HL-60 (cell line): ENCODE data around the gene MYBPH.

Experiments used
- GABPA ChIP-seq: IDR thresholded peaks from 2 replicates; pipeline ENCODE4 v1.6.1; 2012; ENCODE audit warnings: low read depth
- POLR2AphosphoS5 ChIP-seq: IDR thresholded peaks from 2 replicates; pipeline ENCODE4 v1.6.1; 2012; ENCODE audit warnings: low read depth
- SPI1 ChIP-seq: IDR thresholded peaks from 2 replicates; pipeline ENCODE4 v1.6.1; 2012; ENCODE audit warnings: low read depth, mild to moderate bottlenecking, borderline replicate concordance
- TF ChIP-seq, protein P1 (sequence below): IDR thresholded peaks from one replicate; pipeline ENCODE4 v1.5.1; 2011; ENCODE audit warnings: low read length, control low read depth, inconsistent platforms; ENCODE audit not compliant: insufficient read depth
- TF ChIP-seq, protein P2 (sequence below): IDR thresholded peaks from 2 replicates; pipeline ENCODE4 v1.6.1; 2012; ENCODE audit warnings: low read depth; ENCODE audit not compliant: insufficient replicate concordance

- no peak for TF ChIP-seq POLR2AphosphoS5
- TF ChIP-seq, protein P1, sequence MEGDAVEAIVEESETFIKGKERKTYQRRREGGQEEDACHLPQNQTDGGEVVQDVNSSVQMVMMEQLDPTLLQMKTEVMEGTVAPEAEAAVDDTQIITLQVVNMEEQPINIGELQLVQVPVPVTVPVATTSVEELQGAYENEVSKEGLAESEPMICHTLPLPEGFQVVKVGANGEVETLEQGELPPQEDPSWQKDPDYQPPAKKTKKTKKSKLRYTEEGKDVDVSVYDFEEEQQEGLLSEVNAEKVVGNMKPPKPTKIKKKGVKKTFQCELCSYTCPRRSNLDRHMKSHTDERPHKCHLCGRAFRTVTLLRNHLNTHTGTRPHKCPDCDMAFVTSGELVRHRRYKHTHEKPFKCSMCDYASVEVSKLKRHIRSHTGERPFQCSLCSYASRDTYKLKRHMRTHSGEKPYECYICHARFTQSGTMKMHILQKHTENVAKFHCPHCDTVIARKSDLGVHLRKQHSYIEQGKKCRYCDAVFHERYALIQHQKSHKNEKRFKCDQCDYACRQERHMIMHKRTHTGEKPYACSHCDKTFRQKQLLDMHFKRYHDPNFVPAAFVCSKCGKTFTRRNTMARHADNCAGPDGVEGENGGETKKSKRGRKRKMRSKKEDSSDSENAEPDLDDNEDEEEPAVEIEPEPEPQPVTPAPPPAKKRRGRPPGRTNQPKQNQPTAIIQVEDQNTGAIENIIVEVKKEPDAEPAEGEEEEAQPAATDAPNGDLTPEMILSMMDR: no peak
- no peak for TF ChIP-seq SPI1
- TF ChIP-seq, protein P2, sequence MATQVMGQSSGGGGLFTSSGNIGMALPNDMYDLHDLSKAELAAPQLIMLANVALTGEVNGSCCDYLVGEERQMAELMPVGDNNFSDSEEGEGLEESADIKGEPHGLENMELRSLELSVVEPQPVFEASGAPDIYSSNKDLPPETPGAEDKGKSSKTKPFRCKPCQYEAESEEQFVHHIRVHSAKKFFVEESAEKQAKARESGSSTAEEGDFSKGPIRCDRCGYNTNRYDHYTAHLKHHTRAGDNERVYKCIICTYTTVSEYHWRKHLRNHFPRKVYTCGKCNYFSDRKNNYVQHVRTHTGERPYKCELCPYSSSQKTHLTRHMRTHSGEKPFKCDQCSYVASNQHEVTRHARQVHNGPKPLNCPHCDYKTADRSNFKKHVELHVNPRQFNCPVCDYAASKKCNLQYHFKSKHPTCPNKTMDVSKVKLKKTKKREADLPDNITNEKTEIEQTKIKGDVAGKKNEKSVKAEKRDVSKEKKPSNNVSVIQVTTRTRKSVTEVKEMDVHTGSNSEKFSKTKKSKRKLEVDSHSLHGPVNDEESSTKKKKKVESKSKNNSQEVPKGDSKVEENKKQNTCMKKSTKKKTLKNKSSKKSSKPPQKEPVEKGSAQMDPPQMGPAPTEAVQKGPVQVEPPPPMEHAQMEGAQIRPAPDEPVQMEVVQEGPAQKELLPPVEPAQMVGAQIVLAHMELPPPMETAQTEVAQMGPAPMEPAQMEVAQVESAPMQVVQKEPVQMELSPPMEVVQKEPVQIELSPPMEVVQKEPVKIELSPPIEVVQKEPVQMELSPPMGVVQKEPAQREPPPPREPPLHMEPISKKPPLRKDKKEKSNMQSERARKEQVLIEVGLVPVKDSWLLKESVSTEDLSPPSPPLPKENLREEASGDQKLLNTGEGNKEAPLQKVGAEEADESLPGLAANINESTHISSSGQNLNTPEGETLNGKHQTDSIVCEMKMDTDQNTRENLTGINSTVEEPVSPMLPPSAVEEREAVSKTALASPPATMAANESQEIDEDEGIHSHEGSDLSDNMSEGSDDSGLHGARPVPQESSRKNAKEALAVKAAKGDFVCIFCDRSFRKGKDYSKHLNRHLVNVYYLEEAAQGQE: no peak
- no peak for TF ChIP-seq GABPA
Observed at GRCh38 chr1:203139976-203140475, 35.6 kb downstream of the MYBPH start.
